ENCODE data around the gene COX5A. TPM values are rescaled to one million over a fixed set of nuclear protein-coding genes. Genes with fewer than 3 reads are reported as not detected.
A peak's percentile ranks its signal among the peaks of the same experiment; 100 is the strongest.

COX5A gene
- total and polyA plus RNA-seq, 10 donors = 83.2 to 247 (median 114) TPM

DNA sequence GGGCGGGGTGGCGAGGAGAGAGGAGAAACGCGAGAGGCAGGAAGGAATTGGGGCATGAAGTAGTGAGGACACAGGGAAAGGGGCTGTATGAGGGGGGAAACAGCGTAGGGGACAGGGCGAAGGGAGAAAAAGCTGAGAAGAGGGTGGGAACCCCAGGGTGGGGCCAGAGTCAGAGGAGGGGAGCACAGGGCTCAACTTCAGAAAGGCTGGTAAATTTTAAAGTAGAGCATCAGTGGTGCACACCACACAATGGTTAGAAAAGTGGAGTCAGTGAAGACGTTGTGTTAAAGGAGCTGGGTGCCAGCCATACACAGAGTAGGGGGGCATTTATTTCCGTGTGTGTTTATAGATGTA is 21.7 kb upstream of the COX5A start:
- H3K9me3 ChIP-seq = no peaks in the 10 kb centered on the region
- peak overlapping the region in 3 of 8 donors; percentile 60 to 89 (median 81) for H3K4me3 ChIP-seq
- WGBS, 5 donors = 13 to 19% (median 17%) methylated on average over 8 of the region's 8 CpGs
- peaks cover 32 to 63% (median 52%) of the 10 kb centered on the region in 6 donors for H3K4me1 ChIP-seq
- peaks cover 7 to 63% (median 28%) of the 10 kb centered on the region in 7 donors for H3K27me3 ChIP-seq (replicated peaks in 1 of 7)
- TF ChIP-seq POLR2A (IDR thresholded peaks at IDR 0.05) (no peak), POLR2AphosphoS5 (IDR thresholded peaks at IDR 0.05) (no peak)
- TF ChIP-seq, protein P1, sequence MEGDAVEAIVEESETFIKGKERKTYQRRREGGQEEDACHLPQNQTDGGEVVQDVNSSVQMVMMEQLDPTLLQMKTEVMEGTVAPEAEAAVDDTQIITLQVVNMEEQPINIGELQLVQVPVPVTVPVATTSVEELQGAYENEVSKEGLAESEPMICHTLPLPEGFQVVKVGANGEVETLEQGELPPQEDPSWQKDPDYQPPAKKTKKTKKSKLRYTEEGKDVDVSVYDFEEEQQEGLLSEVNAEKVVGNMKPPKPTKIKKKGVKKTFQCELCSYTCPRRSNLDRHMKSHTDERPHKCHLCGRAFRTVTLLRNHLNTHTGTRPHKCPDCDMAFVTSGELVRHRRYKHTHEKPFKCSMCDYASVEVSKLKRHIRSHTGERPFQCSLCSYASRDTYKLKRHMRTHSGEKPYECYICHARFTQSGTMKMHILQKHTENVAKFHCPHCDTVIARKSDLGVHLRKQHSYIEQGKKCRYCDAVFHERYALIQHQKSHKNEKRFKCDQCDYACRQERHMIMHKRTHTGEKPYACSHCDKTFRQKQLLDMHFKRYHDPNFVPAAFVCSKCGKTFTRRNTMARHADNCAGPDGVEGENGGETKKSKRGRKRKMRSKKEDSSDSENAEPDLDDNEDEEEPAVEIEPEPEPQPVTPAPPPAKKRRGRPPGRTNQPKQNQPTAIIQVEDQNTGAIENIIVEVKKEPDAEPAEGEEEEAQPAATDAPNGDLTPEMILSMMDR (IDR thresholded peaks at IDR 0.05 in 8 of 11, conservative IDR thresholded peaks at IDR 0.05 in 3 of 11) = no peak
- H3K36me3 ChIP-seq = no peaks in the 10 kb centered on the region
- intact Hi-C loops (cut with DNase I; ENCODE audit: low total_unique reads) = no loop called here
- peak overlapping the region in 3 of 8 donors; percentile 35 to 52 (median 49) for H3K27ac ChIP-seq
- no peak for DNase-seq

DNA sequence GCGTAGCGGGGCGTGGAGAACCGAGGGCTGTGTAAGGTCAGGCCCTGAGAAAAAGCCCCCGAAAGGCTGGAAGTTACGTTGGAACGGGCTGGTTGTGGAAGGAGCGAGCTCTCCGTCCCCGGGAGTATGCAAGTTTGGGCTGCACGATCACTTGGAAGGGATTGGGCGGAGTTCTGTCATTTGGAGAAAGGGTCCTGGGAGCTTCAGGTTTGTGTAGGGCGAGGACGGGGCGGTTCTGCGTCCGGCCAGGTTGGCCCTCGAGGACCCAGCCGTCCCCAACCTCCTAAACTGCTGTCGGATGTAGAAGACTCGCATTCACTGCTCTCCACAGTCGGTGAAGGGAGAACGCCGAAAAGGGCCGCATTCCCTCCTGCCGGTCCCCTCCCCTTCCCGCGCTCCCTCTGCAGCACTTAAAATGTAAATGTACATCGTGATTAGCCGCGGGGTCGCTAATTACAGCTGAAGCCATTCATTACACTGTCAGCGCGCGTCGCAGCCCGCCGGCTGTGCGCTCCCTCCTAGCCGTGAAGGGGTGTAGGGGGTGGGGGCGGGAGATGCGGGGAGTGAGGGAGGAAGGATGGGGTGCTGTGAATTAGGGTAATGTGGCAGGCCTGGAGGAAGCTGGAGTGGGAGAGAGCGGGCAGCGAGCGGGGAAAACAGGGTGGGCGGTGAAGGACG is 21.2 kb upstream of the COX5A start:
- intact Hi-C loops (cut with DNase I; ENCODE audit: low total_unique reads) = no loop called here
- H3K27ac ChIP-seq = peak overlapping the region in 4 of 8 donors; percentile 5 to 52 (median 42)
- no peaks in the 10 kb centered on the region for H3K9me3 ChIP-seq
- H3K36me3 ChIP-seq = no peaks in the 10 kb centered on the region
- H3K27me3 ChIP-seq (replicated peaks in 1 of 7) = peaks cover 7 to 63% (median 28%) of the 10 kb centered on the region in 7 donors
- DNase-seq = no peak
- WGBS, 5 donors = 4 to 8% (median 5%) methylated on average over 44 to 47 of the region's 47 CpGs
- H3K4me1 ChIP-seq = peaks cover 32 to 64% (median 55%) of the 10 kb centered on the region in 6 donors
- peak overlapping the region; percentile 12 to 89 (median 66) for H3K4me3 ChIP-seq
- TF ChIP-seq, protein P1 (IDR thresholded peaks at IDR 0.05 in 8 of 11, conservative IDR thresholded peaks at IDR 0.05 in 3 of 11) = no peak
- TF ChIP-seq POLR2A (IDR thresholded peaks at IDR 0.05) = no peak
- TF ChIP-seq POLR2AphosphoS5 (IDR thresholded peaks at IDR 0.05) = no peak

DNA sequence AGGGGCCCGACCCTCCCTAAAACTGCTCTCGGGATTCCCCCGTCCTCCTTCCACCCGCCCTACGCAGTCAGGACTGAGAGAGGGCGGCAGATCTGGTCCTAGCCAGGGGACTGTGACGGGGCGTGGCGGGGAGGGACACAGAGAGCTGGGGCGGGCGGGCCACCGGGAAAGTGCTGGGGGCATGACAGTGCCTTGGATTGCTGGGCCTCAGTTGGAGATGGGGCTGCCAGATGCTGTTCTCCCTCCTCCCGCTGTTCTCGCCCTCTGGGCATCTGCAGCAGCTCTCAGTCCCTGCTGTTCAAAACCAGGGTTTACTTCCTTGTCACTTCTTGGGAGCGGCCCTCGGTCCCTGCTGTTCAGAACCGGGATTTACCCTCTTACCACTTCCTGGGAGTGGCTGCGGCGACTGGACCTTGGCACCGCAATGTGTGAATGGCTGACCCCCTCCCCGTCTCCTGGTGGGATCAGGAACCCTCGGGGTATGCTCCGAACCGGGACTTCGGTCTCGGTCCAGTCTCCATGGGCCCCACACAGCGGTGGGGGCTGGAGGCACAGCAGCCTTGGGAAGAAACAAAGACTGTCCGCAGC is 20.5 kb upstream of the COX5A start:
- H3K36me3 ChIP-seq = no peaks in the 10 kb centered on the region
- intact Hi-C loops (cut with DNase I; ENCODE audit: low total_unique reads) = no loop called here
- peak overlapping the region in 4 of 8 donors; percentile 5 to 52 (median 42) for H3K27ac ChIP-seq
- DNase-seq = peak; percentile 80
- WGBS, 5 donors = 2 to 5% (median 2%) methylated on average over 25 to 28 of the region's 28 CpGs
- H3K4me3 ChIP-seq = peak overlapping the region; percentile 12 to 89 (median 74)
- peaks cover 32 to 67% (median 56%) of the 10 kb centered on the region in 6 donors for H3K4me1 ChIP-seq
- peaks cover 7 to 63% (median 28%) of the 10 kb centered on the region in 7 donors for H3K27me3 ChIP-seq (replicated peaks in 1 of 7)
- no peaks in the 10 kb centered on the region for H3K9me3 ChIP-seq
- TF ChIP-seq, protein P1 (IDR thresholded peaks at IDR 0.05 in 8 of 11, conservative IDR thresholded peaks at IDR 0.05 in 3 of 11) = peak in 1 of 11 experiments; percentile 29
- peak; percentile 11 to 47 (median 44) for TF ChIP-seq POLR2AphosphoS5 (IDR thresholded peaks at IDR 0.05)
- TF ChIP-seq POLR2A (IDR thresholded peaks at IDR 0.05) = no peak

DNA sequence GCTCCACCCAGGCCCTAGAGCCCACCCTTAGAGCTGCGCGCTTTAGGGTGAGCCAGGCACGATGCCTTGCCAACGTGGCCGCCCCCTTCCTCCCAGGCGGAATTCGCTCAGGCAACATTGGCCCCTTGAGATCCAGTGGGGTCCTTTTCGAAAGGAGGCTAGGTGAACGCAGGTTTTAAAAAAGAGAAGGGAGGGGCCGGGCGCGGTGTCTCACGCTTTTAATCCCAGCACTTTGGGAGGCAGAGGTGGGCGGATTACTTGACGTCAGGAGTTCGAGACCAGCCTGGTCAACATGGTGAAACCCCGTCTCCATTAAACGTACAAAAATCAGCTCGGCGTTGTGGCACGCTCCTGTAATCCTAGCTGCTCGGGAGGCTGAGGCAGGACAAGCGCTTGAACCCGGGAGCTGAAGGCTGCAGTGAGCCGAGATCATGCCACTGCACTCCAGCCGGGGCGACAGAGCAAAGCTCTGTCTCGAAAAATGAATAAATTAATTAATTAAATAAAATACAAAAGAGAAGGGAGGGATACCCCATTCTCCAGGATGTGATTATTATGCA is 19.7 kb upstream of the COX5A start:
- Histone ChIP-seq H3K9me3 (no peaks in the 10 kb centered on the region), H3K4me1 (peaks cover 32 to 67% (median 56%) of the 10 kb centered on the region in 6 donors), H3K27ac (peak overlapping the region in 7 of 8 donors; percentile 70 to 85 (median 81)), H3K4me3 (peak overlapping the region; percentile 33 to 89 (median 74)), H3K36me3 (no peaks in the 10 kb centered on the region), H3K27me3 (replicated peaks in 1 of 7) (peaks cover 7 to 63% (median 28%) of the 10 kb centered on the region in 7 donors)
- intact Hi-C loops (cut with DNase I; ENCODE audit: low total_unique reads) = no loop called here
- DNase-seq = no peak
- TF ChIP-seq POLR2A (IDR thresholded peaks at IDR 0.05) (no peak), POLR2AphosphoS5 (IDR thresholded peaks at IDR 0.05) (no peak)
- TF ChIP-seq, protein P1 (IDR thresholded peaks at IDR 0.05 in 8 of 11, conservative IDR thresholded peaks at IDR 0.05 in 3 of 11) = no peak
- WGBS, 5 donors = 6 to 10% (median 8%) methylated on average over 21 to 28 of the region's 28 CpGs

Measured in spleen (tissue), 11 donors.